Measurements from ENCODE around the gene ATG9B.
"Not testable (repeated sequence)": the region's sequence is repeated elsewhere in the genome, so short reads cannot be mapped to it uniquely, and the experiment has no call there.

The ATG9B gene

GRCh38 chr7:151058781-151059366 lies 34.6 kb upstream of the ATG9B start:
- no peak for DNase-seq (ENCODE audit: low read depth)

- peak; percentile 93 for DNase-seq (ENCODE audit: low read depth)
Measured at GRCh38 chr7:151057989-151058780, 33.9 kb upstream of the ATG9B start.

- no peak for DNase-seq (ENCODE audit: low read depth)
Measured at GRCh38 chr7:151057506-151057988, 33.3 kb upstream of the ATG9B start, which contains the start of gene CDK5. Gene CDK5, minus strand, starts transcription at chr7:151057897. Its CDS starts 49 bp downstream, at chr7:151057848.

- DNase-seq (ENCODE audit: low read depth) = no peak
Measured at GRCh38 chr7:151056666-151057505, 32.6 kb upstream of the ATG9B start.

- DNase-seq (ENCODE audit: low read depth) = no peak
Measured at GRCh38 chr7:151056283-151056665, 32.0 kb upstream of the ATG9B start.

- DNase-seq (ENCODE audit: low read depth) = no peak
Measured at GRCh38 chr7:151053751-151054150, 29.5 kb upstream of the ATG9B start.

- no peak for DNase-seq (ENCODE audit: low read depth)
Measured at GRCh38 chr7:151053096-151053495, 28.8 kb upstream of the ATG9B start.

- DNase-seq (ENCODE audit: low read depth) = no peak
Measured at GRCh38 chr7:151051108-151051507, 26.8 kb upstream of the ATG9B start.

- DNase-seq (ENCODE audit: low read depth) = no peak
Measured at GRCh38 chr7:151048911-151049463, 24.7 kb upstream of the ATG9B start.

- DNase-seq (ENCODE audit: low read depth) = no peak
Measured at GRCh38 chr7:151047976-151048815, 23.9 kb upstream of the ATG9B start, which contains the start of gene ASIC3. Gene ASIC3, plus strand, starts transcription at chr7:151048531. Its CDS starts 355 bp downstream, at chr7:151048886.

GRCh38 chr7:151046603-151047573 lies 22.6 kb upstream of the ATG9B start:
- DNase-seq (ENCODE audit: low read depth) = no peak

- no peak for DNase-seq (ENCODE audit: low read depth)
Measured at GRCh38 chr7:151045967-151046366, 21.7 kb upstream of the ATG9B start.

- no peak for DNase-seq (ENCODE audit: low read depth)
Measured at GRCh38 chr7:151045262-151045661, 21.0 kb upstream of the ATG9B start.

GRCh38 chr7:151043959-151044358 lies 19.7 kb upstream of the ATG9B start:
- DNase-seq (ENCODE audit: low read depth) = no peak

- not testable (repeated sequence) for DNase-seq (ENCODE audit: low read depth)
Measured at GRCh38 chr7:151043449-151043848, 19.2 kb upstream of the ATG9B start.

GRCh38 chr7:151040616-151041375 lies 16.5 kb upstream of the ATG9B start:
- no peak for DNase-seq (ENCODE audit: low read depth)

GRCh38 chr7:151039850-151040548 lies 15.7 kb upstream of the ATG9B start:
- no peak for DNase-seq (ENCODE audit: low read depth)
